ENCODE results near the gene POLQ. TPM values are rescaled to one million over a fixed set of nuclear protein-coding genes. Genes with fewer than 3 reads are reported as not detected.
"Not testable (repeated sequence)": the region's sequence is repeated elsewhere in the genome, so short reads cannot be mapped to it uniquely, and the experiment has no call there.

POLQ gene
- total RNA-seq (7.3 TPM), polyA plus RNA-seq (0.11 TPM)

DNA sequence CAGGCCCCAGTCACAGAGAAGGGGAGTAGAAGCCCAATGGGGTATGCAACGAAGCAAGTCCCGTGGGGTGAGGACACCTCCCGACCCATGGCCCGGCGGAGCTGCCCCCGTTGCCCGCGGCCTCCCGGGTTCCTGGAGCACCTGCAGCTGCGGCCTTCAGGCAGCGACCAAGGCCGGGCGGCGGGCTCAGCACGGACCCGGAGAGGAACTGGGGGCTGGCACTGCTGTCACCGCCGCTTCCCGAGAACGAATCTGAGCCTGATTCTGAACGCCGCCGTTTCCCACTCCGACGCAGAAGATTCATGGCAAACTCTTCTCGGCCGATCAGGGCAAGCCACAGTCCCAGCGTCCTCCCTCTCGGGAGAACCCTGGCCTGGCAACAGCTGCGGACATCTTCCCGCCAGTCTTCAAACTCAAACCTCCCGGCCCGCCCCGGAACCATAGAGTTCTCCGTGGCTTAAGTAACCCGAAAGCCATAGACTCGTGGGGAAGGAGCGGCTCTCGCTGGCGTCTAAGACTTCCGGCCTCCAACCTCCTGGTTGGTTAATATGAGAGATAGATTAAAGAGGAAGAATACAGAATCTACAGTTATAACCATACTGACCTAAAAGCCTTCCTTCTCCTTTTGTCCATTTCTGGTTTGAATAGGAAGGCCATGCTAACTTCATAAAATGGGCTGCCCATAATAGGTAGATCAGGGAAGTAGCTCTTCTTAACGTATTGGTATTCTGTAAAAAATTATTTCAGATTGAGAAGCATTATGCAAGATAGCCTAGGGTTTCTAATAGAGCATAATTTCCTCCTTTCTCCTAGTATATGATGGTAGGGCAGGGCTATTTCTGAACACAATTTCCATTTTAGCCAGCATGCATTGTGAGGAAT lies at the start of gene POLQ:
Gene POLQ, minus strand, starts transcription at position 415 of the 882 bp plus-strand sequence. Its CDS starts 111 bp downstream, at position 304.
- DNase-seq (ENCODE audit: extremely low spot score): peak; percentile 87
- Histone ChIP-seq H3K4me3 (ENCODE audit: low read depth, low read length) (peak within 1 kb of the TSS; percentile 45), H3K36me3 (ENCODE audit: insufficient read depth) (no peaks in the 10 kb centered on the region), H3K4me1 (ENCODE audit: insufficient read depth) (no peaks in the 10 kb centered on the region), H3K27ac (ENCODE audit: low read depth) (no peak within 1 kb of the TSS)
- WGBS: under 1% methylated on average over 42 of the region's 42 CpGs

- no peaks in the 10 kb centered on the region for H3K4me1 ChIP-seq (ENCODE audit: insufficient read depth)
- DNase-seq (ENCODE audit: extremely low spot score): no peak
- no peak overlapping the region for H3K27ac ChIP-seq (ENCODE audit: low read depth)
- WGBS: 74% methylated on average over 2 of the region's 2 CpGs
- no peaks in the 10 kb centered on the region for H3K36me3 ChIP-seq (ENCODE audit: insufficient read depth)
- H3K4me3 ChIP-seq (ENCODE audit: low read depth, low read length): no peak overlapping the region
Observed at GRCh38 chr3:121594850-121595249, 49.1 kb upstream of the POLQ start.

DNA sequence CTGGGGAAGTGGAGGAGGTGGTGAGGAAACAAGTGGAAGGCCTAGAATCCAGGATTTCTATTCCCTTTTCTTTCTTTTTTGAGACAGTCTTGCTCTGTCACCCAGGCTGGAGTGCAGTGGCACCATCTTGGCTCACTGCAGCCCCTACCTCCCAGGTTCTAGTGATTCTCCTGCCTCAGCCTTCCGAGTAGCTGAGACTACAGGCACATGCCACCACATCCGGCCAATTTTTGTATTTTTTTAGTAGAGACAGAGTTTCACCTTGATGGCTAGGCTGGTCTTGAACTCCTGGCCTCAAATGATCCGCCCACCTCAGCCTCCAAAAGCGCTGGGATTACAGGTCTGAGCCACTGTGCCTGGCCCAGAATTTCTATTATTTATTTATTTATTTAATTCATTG lies 48.0 kb upstream of the POLQ start:
- H3K4me1 ChIP-seq (ENCODE audit: insufficient read depth); DNase-seq (ENCODE audit: extremely low spot score); H3K36me3 ChIP-seq (ENCODE audit: insufficient read depth); H3K4me3 ChIP-seq (ENCODE audit: low read depth, low read length); H3K27ac ChIP-seq (ENCODE audit: low read depth): not testable (repeated sequence)
- WGBS: 91% methylated on average over 4 of the region's 4 CpGs

GRCh38 chr3:121592856-121593702 lies 47.3 kb upstream of the POLQ start, which contains the start of gene FBXO40:
FBXO40 (plus strand) TSS chr3:121593379; CDS start chr3:121620576, 27,197 bp downstream.
- Histone ChIP-seq H3K27ac (ENCODE audit: low read depth) (no peak within 1 kb of the TSS), H3K4me3 (ENCODE audit: low read depth, low read length) (no peak within 1 kb of the TSS), H3K36me3 (ENCODE audit: insufficient read depth) (no peaks in the 10 kb centered on the region), H3K4me1 (ENCODE audit: insufficient read depth) (no peaks in the 10 kb centered on the region)
- WGBS: 34% methylated on average over 11 of the region's 11 CpGs
- no peak for DNase-seq (ENCODE audit: extremely low spot score)

- Histone ChIP-seq H3K4me3 (ENCODE audit: low read depth, low read length) (no peak overlapping the region), H3K4me1 (ENCODE audit: insufficient read depth) (no peaks in the 10 kb centered on the region), H3K27ac (ENCODE audit: low read depth) (no peak overlapping the region), H3K36me3 (ENCODE audit: insufficient read depth) (no peaks in the 10 kb centered on the region)
- WGBS: 76% methylated on average over 1 of the region's 1 CpG
- DNase-seq (ENCODE audit: extremely low spot score): no peak
Observed at GRCh38 chr3:121584418-121584817, 38.6 kb upstream of the POLQ start.

- 52% methylated on average over 2 of the region's 2 CpGs for WGBS
- no peaks in the 10 kb centered on the region for H3K4me1 ChIP-seq (ENCODE audit: insufficient read depth)
- no peak for DNase-seq (ENCODE audit: extremely low spot score)
Observed at GRCh38 chr3:121581691-121582090, 35.9 kb upstream of the POLQ start.

DNA sequence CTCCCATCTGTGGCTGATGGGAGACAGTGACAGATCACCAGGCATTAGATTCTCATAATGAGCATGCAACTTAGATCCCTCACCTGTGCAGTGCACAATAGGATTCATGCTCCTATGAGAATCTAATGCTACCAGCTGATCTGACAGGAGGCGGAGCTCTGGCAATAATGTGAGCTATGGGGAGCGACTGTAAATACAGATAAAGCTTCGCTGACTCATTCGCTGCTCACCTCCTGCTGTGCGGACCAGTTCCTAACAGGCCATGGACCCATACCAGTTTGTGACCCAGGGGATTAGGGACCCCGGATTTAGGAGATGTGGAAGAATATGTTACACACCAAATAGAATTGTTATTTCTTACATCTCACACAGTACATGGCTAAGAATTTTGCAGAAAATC lies 28.7 kb upstream of the POLQ start:
- WGBS: 56% methylated on average over 6 of the region's 6 CpGs
- H3K36me3 ChIP-seq (ENCODE audit: insufficient read depth): no peaks in the 10 kb centered on the region
- no peak for DNase-seq (ENCODE audit: extremely low spot score)
- no peaks in the 10 kb centered on the region for H3K4me1 ChIP-seq (ENCODE audit: insufficient read depth)
- no peak overlapping the region for H3K27ac ChIP-seq (ENCODE audit: low read depth)
- no peak overlapping the region for H3K4me3 ChIP-seq (ENCODE audit: low read depth, low read length)

More at GRCh38 chr3:121581691-121582090, 35.9 kb upstream of the POLQ start:
- Histone ChIP-seq H3K4me3 (ENCODE audit: low read depth, low read length) (no peak overlapping the region), H3K27ac (ENCODE audit: low read depth) (no peak overlapping the region), H3K36me3 (ENCODE audit: insufficient read depth) (no peaks in the 10 kb centered on the region)

DNA sequence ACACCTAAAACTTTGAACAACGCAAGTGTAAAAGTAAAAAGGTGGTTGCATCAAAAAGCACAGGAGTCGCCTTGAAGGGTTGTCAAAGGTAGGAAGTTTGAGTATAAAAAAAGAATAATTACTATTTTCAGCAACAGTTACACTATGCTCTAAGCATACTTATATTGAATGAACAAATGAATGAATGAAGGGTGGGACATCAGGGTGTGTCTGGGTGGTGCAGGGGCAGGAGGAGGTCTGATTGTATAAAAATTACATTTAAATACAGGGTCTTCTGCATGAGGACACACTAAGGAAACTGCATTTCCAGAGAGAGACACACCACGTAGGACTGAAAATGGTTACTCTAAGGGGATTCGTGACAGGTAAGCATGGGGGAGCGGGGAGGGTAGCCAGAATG lies 21.9 kb upstream of the POLQ start, which contains the start of gene ARGFX:
Gene ARGFX, plus strand, starts transcription at position 301 of the 400 bp plus-strand sequence. CDS start 2,765 bp downstream, outside the sequence.
- H3K27ac ChIP-seq (ENCODE audit: low read depth): no peak within 1 kb of the TSS
- peaks cover 2% of the 10 kb centered on the region for H3K4me1 ChIP-seq (ENCODE audit: insufficient read depth)
- H3K36me3 ChIP-seq (ENCODE audit: insufficient read depth): no peaks in the 10 kb centered on the region
- WGBS: 90% methylated on average over 5 of the region's 5 CpGs
- DNase-seq (ENCODE audit: extremely low spot score): no peak
- no peak within 1 kb of the TSS for H3K4me3 ChIP-seq (ENCODE audit: low read depth, low read length)

- WGBS: 79% methylated on average over 9 of the region's 9 CpGs
- no peak overlapping the region for H3K27ac ChIP-seq (ENCODE audit: low read depth)
- DNase-seq (ENCODE audit: extremely low spot score): no peak
- no peak overlapping the region for H3K4me3 ChIP-seq (ENCODE audit: low read depth, low read length)
- H3K4me1 ChIP-seq (ENCODE audit: insufficient read depth): peaks cover 2% of the 10 kb centered on the region
- H3K36me3 ChIP-seq (ENCODE audit: insufficient read depth): no peaks in the 10 kb centered on the region
Observed at GRCh38 chr3:121566773-121567172, 21.0 kb upstream of the POLQ start.

DNA sequence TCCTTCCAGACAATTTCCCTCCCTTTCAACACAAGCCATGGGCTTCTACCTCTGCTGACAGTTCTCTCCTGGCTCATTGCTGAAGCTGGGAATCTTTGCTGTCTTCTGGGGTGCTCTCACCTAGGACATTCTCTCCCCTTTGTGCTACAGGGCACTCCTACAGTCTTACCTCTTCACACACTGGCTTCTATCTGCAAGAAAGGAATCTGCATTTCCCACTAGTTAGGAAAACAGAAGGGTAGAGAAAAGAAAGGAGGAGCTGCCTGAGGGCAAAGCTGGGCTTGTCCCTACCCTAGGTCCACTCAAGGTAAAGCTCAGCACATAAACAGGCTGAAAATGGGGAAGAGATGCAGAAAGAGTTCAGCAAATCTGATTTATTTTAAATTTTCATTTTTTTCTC lies 16.4 kb upstream of the POLQ start:
- DNase-seq (ENCODE audit: extremely low spot score): no peak
- Histone ChIP-seq H3K27ac (ENCODE audit: low read depth) (no peak overlapping the region), H3K4me3 (ENCODE audit: low read depth, low read length) (no peak overlapping the region), H3K4me1 (ENCODE audit: insufficient read depth) (no peaks in the 10 kb centered on the region), H3K36me3 (ENCODE audit: insufficient read depth) (no peaks in the 10 kb centered on the region)

GRCh38 chr3:121557426-121557934 lies 11.7 kb upstream of the POLQ start:
- no peak overlapping the region for H3K4me3 ChIP-seq (ENCODE audit: low read depth, low read length)
- no peaks in the 10 kb centered on the region for H3K36me3 ChIP-seq (ENCODE audit: insufficient read depth)
- no peak for DNase-seq (ENCODE audit: extremely low spot score)
- no peak overlapping the region for H3K27ac ChIP-seq (ENCODE audit: low read depth)
- WGBS: 92% methylated on average over 5 of the region's 5 CpGs
- H3K4me1 ChIP-seq (ENCODE audit: insufficient read depth): no peaks in the 10 kb centered on the region

DNA sequence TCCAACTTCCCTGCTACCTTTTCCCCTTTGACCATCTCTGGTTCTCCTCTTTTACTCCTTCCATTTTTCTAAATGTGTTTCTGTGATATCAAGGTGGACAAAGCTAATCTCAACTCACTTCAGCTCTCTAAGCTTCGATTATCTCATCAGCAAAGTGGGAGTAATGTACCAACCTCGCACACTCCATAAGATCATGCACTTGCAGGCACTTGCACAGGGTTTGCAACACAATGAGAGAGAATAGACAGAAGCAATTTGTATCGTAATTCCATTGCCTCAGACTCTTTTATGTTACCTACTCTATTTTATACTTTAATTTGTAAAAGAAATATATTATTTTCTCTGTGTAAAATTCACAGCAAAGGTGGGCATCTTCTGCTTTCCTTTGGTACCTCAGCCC lies 7.0 kb upstream of the POLQ start:
- no peak overlapping the region for H3K4me3 ChIP-seq (ENCODE audit: low read depth, low read length)
- no peaks in the 10 kb centered on the region for H3K4me1 ChIP-seq (ENCODE audit: insufficient read depth)
- H3K27ac ChIP-seq (ENCODE audit: low read depth): no peak overlapping the region
- DNase-seq (ENCODE audit: extremely low spot score): no peak
- no peaks in the 10 kb centered on the region for H3K36me3 ChIP-seq (ENCODE audit: insufficient read depth)
- WGBS: 77% methylated on average over 3 of the region's 3 CpGs

GRCh38 chr3:121552379-121552778 lies 6.6 kb upstream of the POLQ start:
- Histone ChIP-seq H3K4me3 (ENCODE audit: low read depth, low read length) (no peak overlapping the region), H3K27ac (ENCODE audit: low read depth) (no peak overlapping the region), H3K36me3 (ENCODE audit: insufficient read depth) (no peaks in the 10 kb centered on the region), H3K4me1 (ENCODE audit: insufficient read depth) (no peaks in the 10 kb centered on the region)
- WGBS: 24% methylated on average over 4 of the region's 4 CpGs
- DNase-seq (ENCODE audit: extremely low spot score): no peak

Measured in urinary bladder (tissue), 4 donors.